Stimulated activated CD4-positive, alpha-beta T cell treated with anti-CD3 and anti-CD28 coated beads, Interleukin-4, amount 100 ng/mL, for 48 hours (primary cell): ENCODE measurements around the gene PNLIPRP2.

Source experiments
- DNase-seq, 2 donors: peaks; one replicate each; pipeline ENCODE4 v3.0.0-alpha.2; 2020; ENCODE audit warnings: low read depth in 2 of 2

PNLIPRP2 gene

GRCh38 chr10:116620423-116621400 lies at the start of gene PNLIPRP2:
Gene PNLIPRP2, plus strand, starts transcription at chr10:116620953.
- no peak for DNase-seq

GRCh38 chr10:116574797-116575196 lies 46.0 kb upstream of the PNLIPRP2 start:
- DNase-seq = no peak

GRCh38 chr10:116587878-116588591 lies 32.7 kb upstream of the PNLIPRP2 start:
- DNase-seq = no peak

- no peak for DNase-seq
These were observed 31.8 kb upstream of the PNLIPRP2 start for GRCh38 chr10:116588995-116589394.

- DNase-seq = no peak
These were observed 30.8 kb upstream of the PNLIPRP2 start for GRCh38 chr10:116589926-116590325.

- DNase-seq = no peak
These were observed 29.9 kb upstream of the PNLIPRP2 start, which contains the start of gene PNLIPRP1 for GRCh38 chr10:116590590-116591444. Gene PNLIPRP1, plus strand, starts transcription at chr10:116590959. Its CDS starts 171 bp downstream, at chr10:116591130.

- DNase-seq = no peak
These were observed 27.5 kb upstream of the PNLIPRP2 start for GRCh38 chr10:116593139-116593740.

- no peak for DNase-seq
These were observed 26.2 kb upstream of the PNLIPRP2 start for GRCh38 chr10:116594525-116595035.

GRCh38 chr10:116596062-116596461 lies 24.7 kb upstream of the PNLIPRP2 start:
- no peak for DNase-seq

GRCh38 chr10:116597543-116597942 lies 23.2 kb upstream of the PNLIPRP2 start:
- no peak for DNase-seq

GRCh38 chr10:116598329-116598728 lies 22.4 kb upstream of the PNLIPRP2 start:
- no peak for DNase-seq

GRCh38 chr10:116599991-116600390 lies 20.8 kb upstream of the PNLIPRP2 start:
- no peak for DNase-seq

GRCh38 chr10:116602648-116603400 lies 17.9 kb upstream of the PNLIPRP2 start:
- DNase-seq = no peak

- no peak for DNase-seq
These were observed 14.7 kb upstream of the PNLIPRP2 start for GRCh38 chr10:116606061-116606483.

- DNase-seq = no peak
These were observed 13.4 kb upstream of the PNLIPRP2 start for GRCh38 chr10:116607336-116607735.

GRCh38 chr10:116608686-116609594 lies 11.8 kb upstream of the PNLIPRP2 start:
- DNase-seq = no peak

GRCh38 chr10:116610443-116611152 lies 10.2 kb upstream of the PNLIPRP2 start:
- no peak for DNase-seq

GRCh38 chr10:116611153-116611545 lies 9.6 kb upstream of the PNLIPRP2 start:
- no peak for DNase-seq
